GM23338 (cell line): Measurements from ENCODE around the gene TRPM2.

Source experiments
- EZH2 ChIP-seq: fragments of 200-600 bp; sonication (generic); IDR thresholded peaks from one replicate; pipeline ENCODE4 v1.8.0; 2017; ENCODE audit warnings: antibody characterized with exemption, mild to moderate bottlenecking, low read depth; ENCODE audit not compliant: unreplicated experiment
- EZH2phosphoT487 ChIP-seq: fragments of 200-600 bp; sonication (generic); IDR thresholded peaks from one replicate; pipeline ENCODE4 v1.8.1; 2018; ENCODE audit warnings: antibody characterized with exemption; ENCODE audit not compliant: unreplicated experiment
- JUNB ChIP-seq: IDR thresholded peaks from one replicate; pipeline ENCODE4 v1.6.1; 2016; ENCODE audit warnings: antibody characterized with exemption; ENCODE audit not compliant: unreplicated experiment
- POLR2AphosphoS5 ChIP-seq: IDR thresholded peaks from 2 replicates; pipeline ENCODE4 v1.6.1; 2016; ENCODE audit warnings: antibody characterized with exemption, low read depth
- ZNF114 ChIP-seq: fragments of 250-450 bp; sonication (Bioruptor Pico); IDR thresholded peaks from 2 replicates; pipeline ENCODE4 v1.5.0; 2020; ENCODE audit warnings: mild to moderate bottlenecking, moderate library complexity
- ZNF331 ChIP-seq: fragments of 250-450 bp; sonication (Bioruptor Pico); IDR thresholded peaks from 2 replicates; pipeline ENCODE4 v1.5.0; 2020; ENCODE audit warnings: low read depth, mild to moderate bottlenecking, moderate library complexity
- ZNF462 ChIP-seq: fragments of 250-450 bp; sonication (Bioruptor Pico); IDR thresholded peaks from 2 replicates; pipeline ENCODE4 v1.5.0; 2020; ENCODE audit warnings: mild to moderate bottlenecking, moderate library complexity
- TF ChIP-seq, protein P1 (sequence below), 2 experiments: fragments of 200-600 bp in 1 of 2; sonication (generic) in 1 of 2; conservative IDR thresholded peaks; 2 replicates each; pipeline versions ENCODE4 v1.5.1 to v1.6.1; 2016 to 2017; ENCODE audit warnings: antibody characterized with exemption in 2 of 2, low read depth in 2 of 2, mild to moderate bottlenecking in 2 of 2, moderate library complexity in 1 of 2
- TF ChIP-seq, protein P2 (sequence below): IDR thresholded peaks from one replicate; pipeline ENCODE4 v1.6.1; 2018; ENCODE audit warnings: antibody characterized with exemption; ENCODE audit not compliant: unreplicated experiment

GRCh38 chr21:44485796-44486195 is 132.4 kb downstream of the TRPM2 start:
- TF ChIP-seq, protein P1, sequence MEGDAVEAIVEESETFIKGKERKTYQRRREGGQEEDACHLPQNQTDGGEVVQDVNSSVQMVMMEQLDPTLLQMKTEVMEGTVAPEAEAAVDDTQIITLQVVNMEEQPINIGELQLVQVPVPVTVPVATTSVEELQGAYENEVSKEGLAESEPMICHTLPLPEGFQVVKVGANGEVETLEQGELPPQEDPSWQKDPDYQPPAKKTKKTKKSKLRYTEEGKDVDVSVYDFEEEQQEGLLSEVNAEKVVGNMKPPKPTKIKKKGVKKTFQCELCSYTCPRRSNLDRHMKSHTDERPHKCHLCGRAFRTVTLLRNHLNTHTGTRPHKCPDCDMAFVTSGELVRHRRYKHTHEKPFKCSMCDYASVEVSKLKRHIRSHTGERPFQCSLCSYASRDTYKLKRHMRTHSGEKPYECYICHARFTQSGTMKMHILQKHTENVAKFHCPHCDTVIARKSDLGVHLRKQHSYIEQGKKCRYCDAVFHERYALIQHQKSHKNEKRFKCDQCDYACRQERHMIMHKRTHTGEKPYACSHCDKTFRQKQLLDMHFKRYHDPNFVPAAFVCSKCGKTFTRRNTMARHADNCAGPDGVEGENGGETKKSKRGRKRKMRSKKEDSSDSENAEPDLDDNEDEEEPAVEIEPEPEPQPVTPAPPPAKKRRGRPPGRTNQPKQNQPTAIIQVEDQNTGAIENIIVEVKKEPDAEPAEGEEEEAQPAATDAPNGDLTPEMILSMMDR (conservative IDR thresholded peaks at IDR 0.05; ENCODE audit: low read depth in 2 of 2), result no peak
- TF ChIP-seq EZH2phosphoT487, result no peak
- no peak for TF ChIP-seq JUNB
- TF ChIP-seq EZH2, result no peak
- TF ChIP-seq, protein P2, sequence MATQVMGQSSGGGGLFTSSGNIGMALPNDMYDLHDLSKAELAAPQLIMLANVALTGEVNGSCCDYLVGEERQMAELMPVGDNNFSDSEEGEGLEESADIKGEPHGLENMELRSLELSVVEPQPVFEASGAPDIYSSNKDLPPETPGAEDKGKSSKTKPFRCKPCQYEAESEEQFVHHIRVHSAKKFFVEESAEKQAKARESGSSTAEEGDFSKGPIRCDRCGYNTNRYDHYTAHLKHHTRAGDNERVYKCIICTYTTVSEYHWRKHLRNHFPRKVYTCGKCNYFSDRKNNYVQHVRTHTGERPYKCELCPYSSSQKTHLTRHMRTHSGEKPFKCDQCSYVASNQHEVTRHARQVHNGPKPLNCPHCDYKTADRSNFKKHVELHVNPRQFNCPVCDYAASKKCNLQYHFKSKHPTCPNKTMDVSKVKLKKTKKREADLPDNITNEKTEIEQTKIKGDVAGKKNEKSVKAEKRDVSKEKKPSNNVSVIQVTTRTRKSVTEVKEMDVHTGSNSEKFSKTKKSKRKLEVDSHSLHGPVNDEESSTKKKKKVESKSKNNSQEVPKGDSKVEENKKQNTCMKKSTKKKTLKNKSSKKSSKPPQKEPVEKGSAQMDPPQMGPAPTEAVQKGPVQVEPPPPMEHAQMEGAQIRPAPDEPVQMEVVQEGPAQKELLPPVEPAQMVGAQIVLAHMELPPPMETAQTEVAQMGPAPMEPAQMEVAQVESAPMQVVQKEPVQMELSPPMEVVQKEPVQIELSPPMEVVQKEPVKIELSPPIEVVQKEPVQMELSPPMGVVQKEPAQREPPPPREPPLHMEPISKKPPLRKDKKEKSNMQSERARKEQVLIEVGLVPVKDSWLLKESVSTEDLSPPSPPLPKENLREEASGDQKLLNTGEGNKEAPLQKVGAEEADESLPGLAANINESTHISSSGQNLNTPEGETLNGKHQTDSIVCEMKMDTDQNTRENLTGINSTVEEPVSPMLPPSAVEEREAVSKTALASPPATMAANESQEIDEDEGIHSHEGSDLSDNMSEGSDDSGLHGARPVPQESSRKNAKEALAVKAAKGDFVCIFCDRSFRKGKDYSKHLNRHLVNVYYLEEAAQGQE, result no peak
- TF ChIP-seq ZNF114 (CRISPR knock-in tag), result no peak
- TF ChIP-seq ZNF462, result no peak
- TF ChIP-seq POLR2AphosphoS5, result no peak
- no peak for TF ChIP-seq ZNF331 (CRISPR knock-in tag)
